Transverse colon (tissue), 4 donors: Measurements from ENCODE around the gene COPZ2. TPM values are rescaled to one million over a fixed set of nuclear protein-coding genes. Genes with fewer than 3 reads are reported as not detected.
A peak's percentile ranks its signal among the peaks of the same experiment; 100 is the strongest.
"Not testable (repeated sequence)": the region's sequence is repeated elsewhere in the genome, so short reads cannot be mapped to it uniquely, and the experiment has no call there.

ENCODE experiments used
- DNase-seq: peaks from one replicate; pipeline ENCODE4 v3.0.0-alpha.2; 2019
- H3K27ac ChIP-seq, 4 donors: fragments of 200-600 bp; sonication (generic); 2 replicates each; pipeline ENCODE4 v1.5.1; 2016 to 2018; ENCODE audit warnings: inconsistent platforms in 4 of 4
- H3K27me3 ChIP-seq: fragments of 200-600 bp; sonication (generic); 2 replicates; pipeline ENCODE4 v1.5.1; 2017; ENCODE audit warnings: inconsistent platforms
- H3K36me3 ChIP-seq, 4 donors: fragments of 200-600 bp; sonication (generic); 2 replicates each; pipeline ENCODE4 v1.5.1; 2017 to 2019; ENCODE audit warnings: inconsistent platforms in 4 of 4
- H3K4me1 ChIP-seq, 4 donors: fragments of 200-600 bp; sonication (generic); 2 replicates each; pipeline ENCODE4 v1.5.1; 2017 to 2020; ENCODE audit warnings: inconsistent platforms in 4 of 4
- H3K4me3 ChIP-seq, 4 donors: fragments of 200-600 bp; sonication (generic); 1 replicate in 1 of 4; 2 replicates in 3 of 4; pipeline versions ENCODE4 v1.5.1 to v1.6.1; 2017 to 2019; ENCODE audit warnings: inconsistent platforms in 4 of 4
- H3K9me3 ChIP-seq, 2 donors: fragments of 200-600 bp; sonication (generic); 2 replicates each; pipeline ENCODE4 v1.5.1; 2017 to 2019; ENCODE audit warnings: inconsistent platforms in 2 of 2
- CTCF ChIP-seq, 5 experiments: fragments of 200-600 bp in 3 of 5; fragments of 450-650 bp in 2 of 5; sonication (generic) in 3 of 5; IDR thresholded peaks; 1 replicate in 2 of 5; 2 replicates in 3 of 5; pipeline ENCODE4 v1.5.1; 2016 to 2017; ENCODE audit warnings: antibody characterized with exemption in 5 of 5, inconsistent platforms in 3 of 5, mild to moderate bottlenecking in 2 of 5, moderate library complexity in 1 of 5
- EP300 ChIP-seq: sonication (generic); formaldehyde crosslinking; IDR thresholded peaks from one replicate; pipeline ENCODE4 v1.6.1; 2017; ENCODE audit warnings: antibody characterized with exemption, low read depth
- POLR2A ChIP-seq: fragments of 450-650 bp; IDR thresholded peaks from one replicate; pipeline ENCODE4 v1.6.1; 2016; ENCODE audit warnings: antibody characterized with exemption, mild to moderate bottlenecking, moderate library complexity
- POLR2AphosphoS5 ChIP-seq, 3 donors: sonication (generic); formaldehyde crosslinking; IDR thresholded peaks; one replicate each; pipeline ENCODE4 v1.6.1; 2016; ENCODE audit warnings: antibody characterized with exemption in 3 of 3
- WGBS, 2 donors: methylation state at CpG; one replicate each; pipeline ENCODE4 v1.1.5; 2018; ENCODE audit warnings: low coverage in 1 of 2; 5-methylcytosine and 5-hydroxymethylcytosine counted together
- in situ Hi-C, 4 donors: fragments of 200-750 bp; cut with MboI; loops; one replicate each; pipeline versions ENCODE4 v1.15.0 to v1.15.1; 2017; ENCODE audit warnings: low sequenced_read_pairs in 3 of 4, low pct_ligation_motif_present in 1 of 4, low pct_unique_long_range_greater_than_20kb in 1 of 4
- intact Hi-C: fragments of 100-400 bp; cut with DNase I; formaldehyde crosslinking; loops from one replicate; pipeline ENCODE4 v1.15.1; 2023; ENCODE audit warnings: low total_unique reads
- total RNA-seq, 4 donors: library from RNA; depleted of rRNA; stranded (reverse); fragments of >200 nt; gene quantifications; one replicate each; pipeline ENCODE4 v1.1.0, GENCODE V29; 2016

Gene COPZ2
- total RNA-seq, 4 donors from 2014 or later, result 6.0 to 11.2 (median 8.3) TPM

- H3K27me3 ChIP-seq, result peaks cover 38% of the 10 kb centered on the region
- no peaks in the 10 kb centered on the region for H3K9me3 ChIP-seq
- no peak for TF ChIP-seq POLR2AphosphoS5 (IDR thresholded peaks at IDR 0.05)
- no peak for TF ChIP-seq POLR2A
- no peak for TF ChIP-seq CTCF (IDR thresholded peaks at IDR 0.05)
- no peak for TF ChIP-seq EP300
- peaks cover 0 to 16% (median 7%) of the 10 kb centered on the region in 4 donors for H3K4me1 ChIP-seq
- peak overlapping the region; percentile 65 to 77 (median 70) for H3K27ac ChIP-seq
- no peak for DNase-seq
- H3K36me3 ChIP-seq, result no peaks in the 10 kb centered on the region
- in situ Hi-C loops (loop anchor here in 1 of 4 donors (10.0 kb wide), 2 partner anchors 58 to 98 kb away; no protein-coding TSS in a partner anchor), intact Hi-C loops (no loop called here)
- 29% methylated on average over 6 of the region's 6 CpGs; no CpG with 5 or more reads in 1 of the 2 donors for WGBS, 2 donors
- peak overlapping the region in 2 of 4 donors; percentile 53 to 64 for H3K4me3 ChIP-seq
Measured at GRCh38 chr17:48036693-48037035, 933 bp downstream of the COPZ2 start.

- H3K27ac ChIP-seq, H3K36me3 ChIP-seq, DNase-seq, H3K4me3 ChIP-seq, intact Hi-C loops, H3K9me3 ChIP-seq: not testable (repeated sequence)
- Histone ChIP-seq H3K27me3 (peaks cover 38% of the 10 kb centered on the region), H3K4me1 (peaks cover 0 to 16% (median 7%) of the 10 kb centered on the region in 4 donors)
- in situ Hi-C loops, result loop anchor here in 2 of 4 donors (5.0 to 10.0 kb wide), 4 partner anchors 38 to 100 kb away; no protein-coding TSS in a partner anchor
- WGBS, 2 donors, result 87 to 88% methylated on average over 5 to 12 of the region's 12 CpGs
Measured at GRCh38 chr17:48034734-48035133, 2.9 kb downstream of the COPZ2 start.

GRCh38 chr17:48031966-48032365, 5.6 kb downstream of the COPZ2 start:
- peaks cover 15% of the 10 kb centered on the region for H3K27me3 ChIP-seq
- intact Hi-C loops (no loop called here), in situ Hi-C loops (loop anchor here in 2 of 4 donors (5.0 to 10.0 kb wide), 4 partner anchors 40 to 103 kb away; no protein-coding TSS in a partner anchor)
- peaks cover under 1 to 7% (median 3%) of the 10 kb centered on the region in 4 donors for H3K4me1 ChIP-seq
- H3K27ac ChIP-seq, result no peak overlapping the region
- TF ChIP-seq POLR2A, result no peak
- TF ChIP-seq CTCF (IDR thresholded peaks at IDR 0.05), result no peak
- no peak for TF ChIP-seq POLR2AphosphoS5 (IDR thresholded peaks at IDR 0.05)
- TF ChIP-seq EP300, result no peak
- H3K4me3 ChIP-seq, result no peak overlapping the region
- no peaks in the 10 kb centered on the region for H3K36me3 ChIP-seq
- 81 to 100% methylated on average over 1 to 6 of the region's 6 CpGs for WGBS, 2 donors
- no peak for DNase-seq
- H3K9me3 ChIP-seq, result no peaks in the 10 kb centered on the region

GRCh38 chr17:48030531-48030930, 7.1 kb downstream of the COPZ2 start:
- WGBS, 2 donors, result 59% methylated on average over 5 of the region's 5 CpGs; no CpG with 5 or more reads in 1 of the 2 donors
- Histone ChIP-seq H3K9me3 (no peaks in the 10 kb centered on the region), H3K27me3 (peaks cover 3% of the 10 kb centered on the region), H3K36me3 (no peaks in the 10 kb centered on the region), H3K4me3 (no peak overlapping the region), H3K27ac (no peak overlapping the region), H3K4me1 (peaks cover 12 to 15% (median 15%) of the 10 kb centered on the region in 4 donors)
- no peak for DNase-seq
- intact Hi-C loops, result no loop called here
- in situ Hi-C loops, result loop anchor here in 2 of 4 donors (5.0 to 10.0 kb wide), 4 partner anchors 42 to 104 kb away; no protein-coding TSS in a partner anchor
- TF ChIP-seq POLR2A (no peak), EP300 (no peak), POLR2AphosphoS5 (IDR thresholded peaks at IDR 0.05) (no peak), CTCF (IDR thresholded peaks at IDR 0.05) (no peak)

GRCh38 chr17:48028736-48029135, 8.9 kb downstream of the COPZ2 start:
- intact Hi-C loops (loop anchor here (5.0 kb wide), 1 partner anchor 104 kb away; no protein-coding TSS in a partner anchor), in situ Hi-C loops (loop anchor here in 2 of 4 donors (10.0 kb wide), 1 partner anchor 46 kb away; no protein-coding TSS in a partner anchor)
- H3K9me3 ChIP-seq, result no peaks in the 10 kb centered on the region

More at GRCh38 chr17:48028736-48029135, 8.9 kb downstream of the COPZ2 start:
- Histone ChIP-seq H3K4me1 (peaks cover 27 to 28% (median 28%) of the 10 kb centered on the region in 4 donors), H3K27me3 (peaks cover 4% of the 10 kb centered on the region), H3K36me3 (no peaks in the 10 kb centered on the region), H3K4me3 (no peak overlapping the region), H3K27ac (no peak overlapping the region)
- 69% methylated on average over 1 of the region's 1 CpG; no CpG with 5 or more reads in 1 of the 2 donors for WGBS, 2 donors
- TF ChIP-seq EP300 (no peak), POLR2A (no peak), POLR2AphosphoS5 (IDR thresholded peaks at IDR 0.05) (no peak), CTCF (IDR thresholded peaks at IDR 0.05) (no peak)
- DNase-seq, result no peak
